ENCODE measurements around the gene FCSK. TPM values are rescaled to one million over a fixed set of nuclear protein-coding genes. Genes with fewer than 3 reads are reported as not detected.
A peak's percentile ranks its signal among the peaks of the same experiment; 100 is the strongest.
"Not testable (repeated sequence)": the region's sequence is repeated elsewhere in the genome, so short reads cannot be mapped to it uniquely, and the experiment has no call there.

Gene FCSK
- total RNA-seq, 1 experiment from 2014 or later = 25.5 TPM

DNA sequence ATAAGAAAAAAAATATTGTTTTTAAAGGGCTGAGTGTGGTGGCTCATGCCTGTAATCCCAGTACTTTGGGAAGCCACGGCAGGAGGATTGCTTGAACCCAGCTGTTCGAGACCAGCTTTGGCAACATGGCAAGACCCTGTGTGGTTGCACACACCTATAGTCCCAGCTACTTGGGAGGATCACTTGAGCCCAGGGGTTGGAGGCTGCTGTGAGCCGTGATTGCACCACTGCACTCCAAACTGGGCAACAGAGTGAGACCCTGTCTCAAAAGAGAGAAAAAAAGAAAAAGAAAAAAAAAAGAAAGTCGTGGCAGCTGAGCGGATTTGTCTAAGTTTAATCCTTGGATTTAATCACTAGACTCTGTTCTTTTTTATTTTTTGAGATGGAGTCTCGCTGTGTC lies 6.3 kb upstream of the FCSK start:
- Histone ChIP-seq H3K27me3 (replicated peaks; ENCODE audit: control insufficient read depth, insufficient read depth, low read length) (no peaks in the 10 kb centered on the region), H3K4me1 (peaks cover 27% of the 10 kb centered on the region), H3K36me3 (ENCODE audit: control insufficient read depth, insufficient read depth, low read length) (no peaks in the 10 kb centered on the region), H3K4me3 (ENCODE audit: low read depth, low read length) (no peak overlapping the region), H3K9me3 (no peaks in the 10 kb centered on the region)
- POLR2A ChIA-PET = no interaction called here
- BruUV-seq (replicated peaks) = no TSS peak
- H3K4me1 Mint-ChIP-seq (ENCODE audit: low read depth, unreplicated experiment) = peaks cover 11% of the 10 kb centered on the region
- no peak overlapping the region for H3K27ac Mint-ChIP-seq (ENCODE audit: unreplicated experiment)
- no peak overlapping the region for H3K4me3 Mint-ChIP-seq (ENCODE audit: unreplicated experiment)
- H3K9me3 Mint-ChIP-seq (ENCODE audit: unreplicated experiment) = no peaks in the 10 kb centered on the region
- intact Hi-C loops (cut with micrococcal nuclease; ENCODE audit: unreplicated experiment) = no loop called here
- no peaks in the 10 kb centered on the region for H3K27me3 Mint-ChIP-seq (ENCODE audit: insufficient read depth, unreplicated experiment)
- TF ChIP-seq, protein P1, sequence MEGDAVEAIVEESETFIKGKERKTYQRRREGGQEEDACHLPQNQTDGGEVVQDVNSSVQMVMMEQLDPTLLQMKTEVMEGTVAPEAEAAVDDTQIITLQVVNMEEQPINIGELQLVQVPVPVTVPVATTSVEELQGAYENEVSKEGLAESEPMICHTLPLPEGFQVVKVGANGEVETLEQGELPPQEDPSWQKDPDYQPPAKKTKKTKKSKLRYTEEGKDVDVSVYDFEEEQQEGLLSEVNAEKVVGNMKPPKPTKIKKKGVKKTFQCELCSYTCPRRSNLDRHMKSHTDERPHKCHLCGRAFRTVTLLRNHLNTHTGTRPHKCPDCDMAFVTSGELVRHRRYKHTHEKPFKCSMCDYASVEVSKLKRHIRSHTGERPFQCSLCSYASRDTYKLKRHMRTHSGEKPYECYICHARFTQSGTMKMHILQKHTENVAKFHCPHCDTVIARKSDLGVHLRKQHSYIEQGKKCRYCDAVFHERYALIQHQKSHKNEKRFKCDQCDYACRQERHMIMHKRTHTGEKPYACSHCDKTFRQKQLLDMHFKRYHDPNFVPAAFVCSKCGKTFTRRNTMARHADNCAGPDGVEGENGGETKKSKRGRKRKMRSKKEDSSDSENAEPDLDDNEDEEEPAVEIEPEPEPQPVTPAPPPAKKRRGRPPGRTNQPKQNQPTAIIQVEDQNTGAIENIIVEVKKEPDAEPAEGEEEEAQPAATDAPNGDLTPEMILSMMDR (IDR thresholded peaks at IDR 0.05; ENCODE audit: insufficient read depth in 1 of 2, low read depth in 1 of 2, low read length in 1 of 2, severe bottlenecking in 1 of 2, unreplicated experiment in 1 of 2) = no peak
- no peaks in the 10 kb centered on the region for H3K36me3 Mint-ChIP-seq (ENCODE audit: insufficient read depth, unreplicated experiment)
- DNase-seq = no peak
- CTCF ChIA-PET = no interaction called here

DNA sequence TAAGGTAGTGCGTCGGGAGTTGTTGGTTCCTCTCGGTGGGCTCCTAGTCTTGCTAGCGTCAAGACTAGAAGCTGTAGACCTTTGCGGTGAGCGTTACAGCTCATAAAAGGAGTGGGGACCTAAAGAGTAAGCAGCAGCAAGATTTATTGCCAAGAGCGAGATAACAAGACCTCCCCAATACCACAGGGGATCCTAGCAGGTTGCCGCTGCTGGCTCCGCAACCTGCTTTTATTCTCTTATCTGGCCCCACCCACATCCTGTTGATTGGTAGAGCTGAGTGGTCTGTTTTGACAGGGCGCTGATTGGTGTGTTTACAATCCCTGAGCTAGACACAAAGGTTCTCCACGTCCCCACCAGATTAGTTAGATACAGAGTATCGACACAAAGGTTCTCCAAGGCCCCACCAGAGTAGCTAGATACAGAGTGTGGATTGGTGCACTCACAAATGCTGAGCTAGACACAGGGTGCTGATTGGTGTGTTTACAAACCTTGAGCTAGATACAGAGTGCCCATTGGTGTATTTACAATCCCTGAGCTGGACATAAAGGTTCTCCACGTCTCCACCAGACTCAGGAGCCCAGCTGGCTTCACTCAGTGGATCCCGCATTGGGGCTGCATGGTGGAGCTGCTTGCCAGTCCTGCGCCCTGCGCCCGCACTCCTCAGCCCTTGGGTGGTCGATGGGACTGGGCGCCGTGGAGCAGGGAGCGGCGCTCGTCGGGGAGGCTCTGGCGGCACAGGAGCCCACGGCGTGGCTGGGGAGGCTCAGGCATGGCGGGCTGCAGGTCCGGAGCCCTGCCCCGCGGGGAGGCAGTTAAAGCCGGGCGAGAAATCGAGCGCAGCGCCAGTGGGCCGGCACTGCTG lies 4.0 kb upstream of the FCSK start:
- H3K9me3 ChIP-seq; H3K9me3 Mint-ChIP-seq (ENCODE audit: unreplicated experiment); H3K36me3 ChIP-seq (ENCODE audit: control insufficient read depth, insufficient read depth, low read length); H3K4me3 Mint-ChIP-seq (ENCODE audit: unreplicated experiment); H3K4me3 ChIP-seq (ENCODE audit: low read depth, low read length); H3K27me3 Mint-ChIP-seq (ENCODE audit: insufficient read depth, unreplicated experiment); H3K27me3 ChIP-seq (replicated peaks; ENCODE audit: control insufficient read depth, insufficient read depth, low read length); DNase-seq; intact Hi-C loops (cut with micrococcal nuclease; ENCODE audit: unreplicated experiment); H3K4me1 Mint-ChIP-seq (ENCODE audit: low read depth, unreplicated experiment); H3K36me3 Mint-ChIP-seq (ENCODE audit: insufficient read depth, unreplicated experiment); BruUV-seq (replicated peaks); H3K27ac Mint-ChIP-seq (ENCODE audit: unreplicated experiment): not testable (repeated sequence)
- peaks cover 10% of the 10 kb centered on the region; the same call in 1 of the 2 replicates for H3K4me1 ChIP-seq
- CTCF ChIA-PET = interaction anchor here (0.6 to 0.9 kb wide), 2 partner anchors 22 to 39 kb away, joined by 3 read pairs; no protein-coding TSS in a partner anchor
- POLR2A ChIA-PET = interaction anchor here (0.8 kb wide), 1 partner anchor 22 kb away, joined by 3 read pairs; no protein-coding TSS in a partner anchor

DNA sequence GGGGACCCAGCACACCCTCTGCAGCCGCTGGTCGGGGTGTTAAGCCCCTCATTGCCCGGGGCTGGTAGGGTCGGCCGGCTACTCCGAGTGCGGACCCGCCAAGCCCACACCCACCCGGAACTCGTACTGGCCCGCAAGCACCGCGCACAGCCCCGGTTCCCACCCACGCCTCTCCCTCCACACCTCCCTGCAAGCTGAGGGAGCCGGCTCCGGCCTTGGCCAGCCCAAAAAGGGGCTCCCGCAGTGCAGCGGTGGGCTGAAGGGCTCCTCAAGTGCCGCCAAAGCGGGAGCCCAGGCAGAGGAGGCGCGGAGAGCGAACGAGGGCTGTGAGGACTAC lies 3.4 kb upstream of the FCSK start:
- H3K4me3 ChIP-seq (ENCODE audit: low read depth, low read length); H3K36me3 ChIP-seq (ENCODE audit: control insufficient read depth, insufficient read depth, low read length); H3K36me3 Mint-ChIP-seq (ENCODE audit: insufficient read depth, unreplicated experiment); H3K4me1 Mint-ChIP-seq (ENCODE audit: low read depth, unreplicated experiment); H3K4me1 ChIP-seq; H3K27ac Mint-ChIP-seq (ENCODE audit: unreplicated experiment); intact Hi-C loops (cut with micrococcal nuclease; ENCODE audit: unreplicated experiment); CTCF ChIA-PET; H3K9me3 Mint-ChIP-seq (ENCODE audit: unreplicated experiment); H3K27me3 ChIP-seq (replicated peaks; ENCODE audit: control insufficient read depth, insufficient read depth, low read length); H3K4me3 Mint-ChIP-seq (ENCODE audit: unreplicated experiment); BruUV-seq (replicated peaks); DNase-seq; H3K27me3 Mint-ChIP-seq (ENCODE audit: insufficient read depth, unreplicated experiment); H3K9me3 ChIP-seq: not testable (repeated sequence)
- POLR2A ChIA-PET = interaction anchor here (0.8 kb wide), 1 partner anchor 23 kb away, joined by 3 read pairs; no protein-coding TSS in a partner anchor

DNA sequence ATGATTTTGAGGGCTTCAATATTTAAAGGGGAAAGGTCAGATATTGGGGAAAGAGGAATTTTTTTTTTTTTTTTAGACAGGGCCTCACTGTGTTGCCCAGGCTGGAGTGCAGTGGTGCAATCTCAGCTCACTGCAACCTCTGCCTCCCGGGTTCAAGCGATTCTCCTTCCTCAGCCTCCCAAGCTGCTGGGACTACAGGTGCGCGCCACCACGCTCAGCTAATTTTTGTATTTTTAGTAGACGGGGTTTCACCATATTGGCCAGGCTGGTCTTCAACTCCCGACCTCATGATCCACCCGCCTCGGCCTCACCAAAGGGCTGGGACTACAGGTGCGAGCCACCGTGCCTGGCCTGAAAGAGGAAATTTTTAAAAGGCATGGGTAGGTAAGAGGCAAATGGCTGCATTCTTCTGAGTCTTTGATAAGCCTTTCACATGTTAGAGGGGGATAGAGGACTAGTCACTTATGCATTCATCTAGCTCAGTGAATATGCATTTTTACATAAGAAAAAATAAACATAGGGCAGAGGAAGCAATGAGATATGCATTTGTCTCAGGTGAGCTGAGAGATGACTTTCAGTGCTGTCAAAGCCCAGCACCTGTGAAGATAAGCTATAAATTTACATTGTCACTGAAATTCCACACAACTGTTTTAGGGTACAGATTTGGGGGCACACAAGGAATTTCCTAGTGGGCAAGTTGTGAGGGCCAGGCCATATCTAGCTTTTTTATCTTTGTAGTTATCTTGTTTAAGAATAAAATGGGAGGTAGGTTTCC lies 1.1 kb upstream of the FCSK start:
- Mint-ChIP-seq H3K4me3 (ENCODE audit: unreplicated experiment) (peak overlapping the region; percentile 89), H3K27me3 (ENCODE audit: insufficient read depth, unreplicated experiment) (no peaks in the 10 kb centered on the region), H3K9me3 (ENCODE audit: unreplicated experiment) (no peaks in the 10 kb centered on the region), H3K27ac (ENCODE audit: unreplicated experiment) (peak overlapping the region; percentile 97), H3K4me1 (ENCODE audit: low read depth, unreplicated experiment) (peaks cover 6% of the 10 kb centered on the region), H3K36me3 (ENCODE audit: insufficient read depth, unreplicated experiment) (no peaks in the 10 kb centered on the region)
- CTCF ChIA-PET = interaction anchor here (0.5 to 2.7 kb wide), 10 partner anchors 14 to 1184 kb away, joined by 3 to 11 read pairs (median 4); partner anchors contain the start of genes MARVELD3 and ST3GAL2
- intact Hi-C loops (cut with micrococcal nuclease; ENCODE audit: unreplicated experiment) = no loop called here
- no peaks in the 10 kb centered on the region for H3K36me3 ChIP-seq (ENCODE audit: control insufficient read depth, insufficient read depth, low read length)
- BruUV-seq (replicated peaks) = TSS peak; percentile 68
- DNase-seq = no peak
- TF ChIP-seq, protein P1 (IDR thresholded peaks at IDR 0.05; ENCODE audit: insufficient read depth in 1 of 2, low read depth in 1 of 2, low read length in 1 of 2, severe bottlenecking in 1 of 2, unreplicated experiment in 1 of 2) = no peak
- H3K4me1 ChIP-seq = peaks cover 11% of the 10 kb centered on the region
- peak overlapping the region; percentile 79 for H3K4me3 ChIP-seq (ENCODE audit: low read depth, low read length)
- no peaks in the 10 kb centered on the region for H3K9me3 ChIP-seq
- H3K27me3 ChIP-seq (replicated peaks; ENCODE audit: control insufficient read depth, insufficient read depth, low read length) = no peaks in the 10 kb centered on the region
- POLR2A ChIA-PET = interaction anchor here (0.5 to 2.1 kb wide), 9 partner anchors 24 to 227 kb away, joined by 3 to 39 read pairs (median 5); partner anchors contain the start of genes COG4 and DDX19A
